DOHH2 (cell line): ENCODE results near the gene KRTAP5-1.

Experiments
- H3F3A ChIP-seq: fragments of 200-600 bp; sonication (generic), shearing (Covaris generic); 2 replicates; pipeline ENCODE4 v1.6.0; 2016; ENCODE audit warnings: antibody characterized with exemption, mild to moderate bottlenecking; ENCODE audit not compliant: control insufficient read depth, insufficient read depth
- H3K27ac ChIP-seq: fragments of 200-600 bp; sonication (generic); 2 replicates; pipeline ENCODE4 v1.5.1; 2014; ENCODE audit warnings: low read depth, mild to moderate bottlenecking, low read length, moderate library complexity
- H3K27me3 ChIP-seq: fragments of 200-600 bp; sonication (generic); 2 replicates; pipeline ENCODE4 v1.6.1; 2014; ENCODE audit warnings: mild to moderate bottlenecking, low read length, mixed read lengths; ENCODE audit not compliant: control insufficient read depth
- H3K36me3 ChIP-seq: fragments of 200-600 bp; sonication (generic); 2 replicates; pipeline ENCODE4 v1.6.1; 2014; ENCODE audit warnings: mild to moderate bottlenecking, low read length, moderate library complexity, mixed read lengths; ENCODE audit not compliant: control insufficient read depth
- H3K4me1 ChIP-seq: fragments of 200-600 bp; sonication (generic); 2 replicates; pipeline ENCODE4 v1.6.1; 2014; ENCODE audit warnings: mild to moderate bottlenecking, low read length, mixed read lengths; ENCODE audit not compliant: control insufficient read depth
- H3K4me2 ChIP-seq: fragments of 200-600 bp; sonication (generic); 2 replicates; pipeline ENCODE4 v1.6.0; 2014; ENCODE audit warnings: mild to moderate bottlenecking, low read length, moderate library complexity
- H3K4me3 ChIP-seq: fragments of 200-600 bp; sonication (generic); 2 replicates; pipeline ENCODE4 v1.5.1; 2014; ENCODE audit warnings: mild to moderate bottlenecking, low read length, mixed read lengths
- H3K79me2 ChIP-seq: fragments of 200-600 bp; sonication (generic); 2 replicates; pipeline ENCODE4 v1.6.1; 2014; ENCODE audit warnings: mild to moderate bottlenecking, low read length, mixed read lengths; ENCODE audit not compliant: control insufficient read depth
- H3K9me2 ChIP-seq: fragments of 200-600 bp; sonication (generic); replicated peaks from 2 replicates; pipeline ENCODE4 v1.6.1; 2014; ENCODE audit warnings: mild to moderate bottlenecking, low read length, mixed read lengths; ENCODE audit not compliant: control insufficient read depth
- H3K9me3 ChIP-seq: fragments of 200-600 bp; sonication (generic); 2 replicates; pipeline ENCODE4 v1.6.1; 2014; ENCODE audit warnings: antibody characterized with exemption, low read length, mixed read lengths; ENCODE audit not compliant: control insufficient read depth, insufficient read depth
- H4K20me1 ChIP-seq: fragments of 200-600 bp; sonication (generic); 2 replicates; pipeline ENCODE4 v1.6.0; 2014; ENCODE audit warnings: low read depth, mild to moderate bottlenecking, antibody characterized with exemption, low read length, moderate library complexity; ENCODE audit not compliant: control insufficient read depth, insufficient read depth
- CTCF ChIP-seq: fragments of 200-600 bp; sonication (generic); IDR thresholded peaks from one replicate; pipeline ENCODE4 v1.5.1; 2014; ENCODE audit warnings: antibody characterized with exemption, mild to moderate bottlenecking, low read depth, low read length; ENCODE audit not compliant: poor library complexity, severe bottlenecking
- EZH2phosphoT487 ChIP-seq: fragments of 200-600 bp; sonication (generic); IDR thresholded peaks from 2 replicates; pipeline ENCODE4 v1.6.1; 2017; ENCODE audit warnings: borderline replicate concordance, mild to moderate bottlenecking, antibody characterized with exemption, low read length, moderate library complexity, mixed read lengths

KRTAP5-1 gene

GRCh38 chr11:1555713-1556153 is 29.4 kb downstream of the KRTAP5-1 start:
- H3K4me2 ChIP-seq, result no peak overlapping the region
- H3K4me1 ChIP-seq, result no peaks in the 10 kb centered on the region
- H3K9me3 ChIP-seq, result no peaks in the 10 kb centered on the region
- no peaks in the 10 kb centered on the region for H3F3A ChIP-seq
- no peaks in the 10 kb centered on the region for H4K20me1 ChIP-seq
- H3K27me3 ChIP-seq, result no peaks in the 10 kb centered on the region
- no peak overlapping the region for H3K27ac ChIP-seq
- H3K79me2 ChIP-seq, result no peaks in the 10 kb centered on the region
- no peaks in the 10 kb centered on the region for H3K36me3 ChIP-seq
- H3K9me2 ChIP-seq, result no peaks in the 10 kb centered on the region
- TF ChIP-seq EZH2phosphoT487 (no peak), CTCF (no peak)
- H3K4me3 ChIP-seq, result no peak overlapping the region

- Histone ChIP-seq H3K4me1 (no peaks in the 10 kb centered on the region), H3K27me3 (no peaks in the 10 kb centered on the region), H4K20me1 (no peaks in the 10 kb centered on the region), H3K4me3 (no peak overlapping the region), H3F3A (no peaks in the 10 kb centered on the region), H3K79me2 (no peaks in the 10 kb centered on the region), H3K4me2 (no peak overlapping the region), H3K36me3 (no peaks in the 10 kb centered on the region), H3K27ac (no peak overlapping the region), H3K9me3 (no peaks in the 10 kb centered on the region), H3K9me2 (no peaks in the 10 kb centered on the region)
- no peak for TF ChIP-seq CTCF
- no peak for TF ChIP-seq EZH2phosphoT487
Observed at GRCh38 chr11:1554981-1555712, 29.9 kb downstream of the KRTAP5-1 start.

- no peak for TF ChIP-seq CTCF
- no peak for TF ChIP-seq EZH2phosphoT487
- no peak overlapping the region for H3K4me3 ChIP-seq
- no peaks in the 10 kb centered on the region for H3K9me2 ChIP-seq
- no peaks in the 10 kb centered on the region; the same call in 1 of the 2 replicates for H3K27me3 ChIP-seq
- H3K79me2 ChIP-seq, result no peaks in the 10 kb centered on the region
- H3K36me3 ChIP-seq, result no peaks in the 10 kb centered on the region
- no peaks in the 10 kb centered on the region for H3K9me3 ChIP-seq
- H4K20me1 ChIP-seq, result no peaks in the 10 kb centered on the region
- no peaks in the 10 kb centered on the region for H3F3A ChIP-seq
- H3K27ac ChIP-seq, result no peak overlapping the region
- H3K4me1 ChIP-seq, result no peaks in the 10 kb centered on the region
- no peak overlapping the region for H3K4me2 ChIP-seq
Observed at GRCh38 chr11:1553808-1554594, 31.1 kb downstream of the KRTAP5-1 start.
